Fibroblast of skin of back (primary cell): ENCODE results near the gene RRBP1.

Experiments
- DNase-seq: peaks from one replicate; pipeline ENCODE4 v3.0.0-alpha.2; 2013

Gene RRBP1

GRCh38 chr20:17631576-17632319 lies 50.3 kb downstream of the RRBP1 start:
- DNase-seq: no peak

GRCh38 chr20:17630806-17631195 lies 51.2 kb downstream of the RRBP1 start:
- DNase-seq: no peak

GRCh38 chr20:17630151-17630805 lies 51.8 kb downstream of the RRBP1 start:
- DNase-seq: no peak

GRCh38 chr20:17629678-17630089 lies 52.4 kb downstream of the RRBP1 start:
- DNase-seq: no peak

- DNase-seq: no peak
Measured at GRCh38 chr20:17629025-17629424, 53.0 kb downstream of the RRBP1 start.

GRCh38 chr20:17628101-17628841 lies 53.8 kb downstream of the RRBP1 start:
- DNase-seq: no peak

- no peak for DNase-seq
Measured at GRCh38 chr20:17627101-17627955, 54.7 kb downstream of the RRBP1 start.

- DNase-seq: no peak
Measured at GRCh38 chr20:17626217-17627007, 55.6 kb downstream of the RRBP1 start.

GRCh38 chr20:17625246-17626051 lies 56.6 kb downstream of the RRBP1 start:
- DNase-seq: no peak

- DNase-seq: no peak
Measured at GRCh38 chr20:17624551-17625245, 57.3 kb downstream of the RRBP1 start.

GRCh38 chr20:17624070-17624469 lies 58.0 kb downstream of the RRBP1 start:
- DNase-seq: no peak

- DNase-seq: no peak
Measured at GRCh38 chr20:17622851-17623508, 59.1 kb downstream of the RRBP1 start.

- DNase-seq: no peak
Measured at GRCh38 chr20:17622086-17622850, 59.8 kb downstream of the RRBP1 start.

GRCh38 chr20:17621229-17621968 lies 60.6 kb downstream of the RRBP1 start:
- DNase-seq: no peak

- no peak for DNase-seq
Measured at GRCh38 chr20:17620371-17621228, 61.4 kb downstream of the RRBP1 start.

- no peak for DNase-seq
Measured at GRCh38 chr20:17619351-17620093, 62.5 kb downstream of the RRBP1 start.
